NCI-H2196 treated with DMSO at 0.1 percent for 48 hours (cell line): Measurements from ENCODE around the gene JDP2.

Experiments used
- DNase-seq: peaks from one replicate; lab custom pipeline; 2025; ENCODE audit not compliant: unreplicated experiment; lab: John Stamatoyannopoulos, UW

JDP2 gene

DNA sequence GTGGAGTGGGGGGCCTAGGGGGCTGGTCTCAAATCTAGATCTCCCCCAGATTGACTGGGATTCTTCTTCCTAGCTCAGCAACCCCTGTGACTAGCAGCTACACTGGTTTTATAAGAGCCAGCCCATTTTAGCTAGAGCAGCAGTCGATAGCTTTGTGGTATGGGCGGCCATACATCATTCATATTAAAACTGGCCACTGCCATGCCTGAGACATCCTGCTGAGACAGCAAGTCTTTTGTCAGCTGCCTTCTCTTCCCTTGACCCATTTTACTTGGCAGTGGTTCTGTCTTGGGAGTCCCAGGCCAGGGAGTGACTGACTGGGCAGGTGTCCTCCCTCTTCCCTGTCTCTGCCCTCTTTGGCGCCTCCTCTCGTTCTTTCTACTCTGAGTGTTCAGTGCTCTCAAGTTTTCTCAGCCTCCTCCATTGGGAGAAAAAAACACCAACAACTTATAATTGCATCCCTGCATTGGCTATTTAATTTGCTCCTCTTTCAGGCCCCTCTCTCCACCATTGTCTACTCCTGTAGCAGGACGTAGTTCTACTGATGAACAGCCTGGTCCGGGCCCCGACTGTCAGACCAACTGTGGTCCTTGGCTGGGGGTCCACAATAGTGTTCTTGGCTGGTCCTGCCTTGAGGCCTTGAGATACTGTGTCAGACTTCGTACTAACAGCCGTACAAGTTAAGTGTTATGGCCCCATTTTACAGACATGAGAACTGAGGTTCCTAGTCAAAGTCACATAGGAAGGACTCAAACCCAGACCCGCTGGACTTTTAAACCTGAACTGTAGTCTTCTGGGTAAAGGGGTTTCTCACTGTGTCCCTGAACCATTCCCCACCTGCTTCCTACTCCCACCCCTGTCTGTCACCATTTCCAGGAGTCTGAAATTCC lies 18.3 kb upstream of the JDP2 start:
- no peak for DNase-seq

- no peak for DNase-seq
These were observed 16.6 kb upstream of the JDP2 start for GRCh38 chr14:75411214-75411540.

GRCh38 chr14:75413013-75413412 lies 14.8 kb upstream of the JDP2 start:
- DNase-seq, result no peak

GRCh38 chr14:75417674-75418073 lies 10.1 kb upstream of the JDP2 start:
- no peak for DNase-seq

GRCh38 chr14:75418850-75419768 lies 8.7 kb upstream of the JDP2 start:
- no peak for DNase-seq

DNA sequence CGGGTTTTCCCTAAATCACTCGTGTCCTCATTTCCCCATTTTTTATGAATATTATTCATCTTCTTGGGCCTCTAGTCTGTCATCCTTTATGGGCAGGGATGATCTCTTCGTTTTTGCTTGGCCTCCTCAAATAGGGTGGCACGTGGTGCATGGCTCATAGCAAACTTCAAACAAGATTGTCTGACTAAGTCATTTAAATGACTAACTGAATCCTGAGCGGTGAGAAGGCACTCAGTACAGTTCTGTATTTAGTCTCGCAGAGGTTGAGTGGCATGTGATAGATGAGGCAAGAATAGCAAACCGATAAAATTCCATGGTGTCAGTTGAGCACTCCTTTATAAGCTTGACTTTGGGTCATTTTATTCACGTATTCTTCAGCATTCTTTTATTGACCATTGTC lies 5.7 kb upstream of the JDP2 start:
- no peak for DNase-seq

GRCh38 chr14:75424496-75424895 lies 3.3 kb upstream of the JDP2 start:
- no peak for DNase-seq

DNA sequence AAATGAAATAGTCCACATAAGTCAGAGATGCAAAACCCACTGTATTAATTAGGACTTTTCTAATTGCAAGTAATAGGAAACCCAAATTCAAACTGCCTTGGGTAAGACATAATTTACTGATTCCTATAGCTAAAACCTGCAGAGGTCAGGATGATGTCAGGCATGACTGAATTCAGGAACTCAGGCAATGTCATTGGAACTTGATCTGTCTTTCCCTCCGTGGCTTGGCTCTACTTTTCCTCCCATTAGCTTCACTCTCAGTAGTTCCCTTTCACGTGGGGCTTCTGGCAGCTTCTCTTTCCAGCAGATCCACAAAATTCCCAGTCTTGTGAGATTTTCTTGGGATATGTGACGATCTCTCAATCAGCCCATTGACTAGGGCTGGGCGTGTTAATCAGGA lies 2.4 kb upstream of the JDP2 start:
- no peak for DNase-seq

DNA sequence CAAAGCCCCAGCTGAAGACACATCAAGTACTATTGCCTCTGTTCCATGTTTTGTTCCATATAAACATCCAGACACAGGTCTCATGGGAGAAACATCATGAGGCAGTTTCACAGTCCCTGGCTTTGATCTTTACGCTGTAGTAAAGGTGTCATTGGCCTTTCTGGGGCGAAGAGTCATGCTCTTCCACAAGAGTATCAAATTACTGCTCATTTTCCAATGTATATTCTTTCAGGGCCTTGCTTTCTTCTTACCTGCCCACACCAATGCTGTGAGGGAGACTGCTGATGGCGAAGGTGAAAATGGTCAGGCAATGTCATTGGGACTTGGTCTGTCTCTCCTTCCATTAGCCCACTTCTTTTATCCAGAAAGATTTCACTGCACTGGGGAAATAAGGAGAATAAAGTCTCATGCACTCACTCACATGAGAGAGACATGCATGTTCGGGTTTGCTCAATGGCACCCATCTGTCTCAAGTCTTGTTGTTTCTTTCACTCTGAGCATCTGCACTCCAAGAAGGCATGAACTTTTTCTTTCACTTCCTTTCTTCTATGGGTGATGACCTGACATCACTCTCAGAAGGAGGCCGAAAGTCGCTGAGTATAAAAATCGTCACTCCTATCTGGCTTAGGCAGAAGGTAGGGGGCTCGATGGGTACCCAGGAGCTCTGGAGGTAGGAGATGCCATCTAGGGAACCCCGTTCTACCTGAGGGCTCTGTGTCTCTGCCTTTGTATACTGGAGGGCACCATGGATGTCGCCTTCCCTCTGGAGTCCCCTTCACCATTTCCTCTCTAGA lies 1.3 kb upstream of the JDP2 start:
- no peak for DNase-seq

GRCh38 chr14:75427126-75427481 lies 718 bp upstream of the JDP2 start:
- DNase-seq, result no peak

DNA sequence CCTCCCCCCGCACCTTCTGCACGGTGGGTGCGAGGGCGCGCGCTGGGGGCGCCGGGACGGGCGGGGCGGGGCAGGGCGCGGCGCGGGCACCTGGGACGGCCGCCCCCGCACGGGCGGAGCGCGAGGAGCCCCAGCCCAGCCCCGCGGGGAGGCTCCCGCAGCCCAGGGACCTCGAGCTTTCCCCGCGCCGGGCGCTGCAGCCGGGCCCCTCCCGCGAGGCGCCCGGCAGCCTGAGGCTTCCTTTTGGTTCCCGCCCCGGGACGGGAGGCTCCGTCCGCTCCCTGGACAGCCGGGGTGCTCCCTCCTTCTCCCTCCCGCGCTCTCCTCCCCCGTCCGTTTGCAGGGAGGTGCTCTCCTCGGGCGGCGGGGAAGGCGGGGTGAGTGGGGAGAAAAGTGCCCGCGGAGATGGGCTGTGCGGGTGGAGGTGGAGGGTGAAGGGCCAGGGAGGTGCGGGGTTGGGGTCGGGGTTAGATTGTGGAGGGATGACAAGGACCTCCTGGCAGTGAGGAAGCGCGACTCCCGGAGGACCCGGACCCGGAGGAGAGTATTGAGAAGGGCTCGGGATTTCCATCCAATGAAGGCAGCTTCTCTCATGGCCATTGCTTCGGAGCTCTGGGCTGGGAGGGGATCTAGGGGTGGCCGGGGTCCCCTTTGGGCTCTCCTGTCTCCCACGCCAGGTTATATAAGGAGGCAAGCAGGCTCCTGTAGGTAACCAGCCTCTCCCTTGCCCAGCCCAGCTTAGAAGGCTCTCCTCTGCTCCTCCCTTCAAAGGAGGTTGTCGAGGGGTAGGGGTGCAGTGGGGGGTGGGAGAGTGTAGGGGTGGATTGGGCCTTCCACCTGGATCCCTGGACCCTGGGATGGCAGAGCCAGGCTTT lies 645 bp downstream of the JDP2 start:
- no peak for DNase-seq

DNA sequence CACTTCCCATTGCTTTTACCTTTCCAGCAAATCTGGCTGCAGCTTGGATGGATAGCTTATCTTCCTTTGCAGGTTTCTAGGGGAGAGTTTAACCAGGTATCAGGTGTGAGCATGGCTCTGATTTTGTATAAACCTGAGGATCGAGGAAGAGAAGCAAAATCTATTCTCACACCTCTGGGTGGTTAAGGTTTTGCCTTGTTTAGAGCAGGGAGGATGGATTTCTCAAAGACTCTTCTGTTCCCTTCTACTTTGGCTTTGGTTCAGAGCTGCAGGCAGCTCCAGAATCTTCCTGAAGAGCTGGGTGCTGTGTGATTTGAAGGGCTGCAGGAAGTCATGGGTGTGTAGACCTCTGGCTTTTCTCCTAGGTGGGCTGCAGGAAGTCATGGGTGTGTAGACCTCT lies 1.7 kb downstream of the JDP2 start:
- no peak for DNase-seq

DNA sequence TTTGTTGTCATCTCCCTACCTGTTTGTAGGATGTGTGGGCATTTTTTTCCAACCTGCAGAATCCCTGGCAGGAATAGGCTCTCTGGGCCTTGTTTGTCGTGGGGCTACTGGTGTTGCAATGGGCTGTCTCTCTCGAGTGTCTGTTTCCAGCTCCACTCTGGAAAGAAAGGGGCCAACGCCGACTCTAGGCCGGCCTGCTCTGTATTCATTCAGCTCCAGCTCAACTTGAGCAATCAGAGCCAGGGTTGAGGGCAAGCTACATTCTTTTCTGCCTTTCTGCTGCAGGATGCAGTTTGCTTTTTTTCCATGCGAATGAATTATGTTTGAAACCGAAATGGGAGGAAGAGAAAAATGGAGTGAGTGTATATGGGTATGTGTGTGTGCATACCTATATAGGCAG lies 2.3 kb downstream of the JDP2 start:
- no peak for DNase-seq

- no peak for DNase-seq
These were observed 2.7 kb downstream of the JDP2 start for GRCh38 chr14:75430526-75430925.

DNA sequence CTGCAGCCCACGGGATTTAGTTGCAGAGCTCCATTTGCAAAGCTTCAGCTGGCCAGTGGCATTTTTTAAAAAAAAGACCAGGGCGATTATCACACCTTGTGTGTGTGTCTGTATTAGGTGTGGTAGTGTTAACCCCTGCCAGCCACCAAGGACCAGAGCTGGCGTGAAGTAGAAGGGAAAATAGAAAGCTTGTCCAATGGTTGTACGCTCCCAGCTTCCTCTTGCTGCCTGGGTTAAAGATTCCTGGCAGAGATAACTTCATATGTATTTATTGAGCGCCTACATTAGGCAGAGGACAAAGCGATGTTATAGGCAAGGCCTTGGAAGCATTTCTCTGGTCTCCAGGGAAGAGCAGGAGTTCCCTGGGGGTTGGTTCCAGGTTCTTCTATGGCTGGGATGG lies 3.2 kb downstream of the JDP2 start:
- DNase-seq, result no peak

GRCh38 chr14:75431827-75432226 lies 4.0 kb downstream of the JDP2 start:
- DNase-seq, result no peak

DNA sequence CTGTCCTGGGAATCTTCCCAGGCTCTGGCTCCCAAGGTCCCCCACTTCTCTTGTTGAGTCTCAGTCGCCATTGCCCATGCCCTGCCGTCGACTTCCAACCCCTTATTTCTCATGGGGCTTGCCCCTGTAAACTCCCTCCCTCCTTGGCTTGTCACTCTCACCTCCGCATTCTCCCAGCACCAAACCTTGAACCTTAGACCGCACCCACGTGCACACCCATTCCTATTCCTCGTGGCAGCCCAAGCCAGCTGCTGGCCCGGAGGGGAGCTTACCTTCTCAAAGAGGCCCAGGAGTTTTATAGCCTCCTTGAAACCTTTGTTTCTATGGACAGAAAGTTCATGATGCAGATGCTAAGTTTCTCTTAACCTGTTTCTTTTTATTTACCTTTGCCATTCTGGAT lies 4.6 kb downstream of the JDP2 start:
- no peak for DNase-seq

- DNase-seq, result no peak
These were observed 5.8 kb downstream of the JDP2 start for GRCh38 chr14:75433631-75434071.

DNA sequence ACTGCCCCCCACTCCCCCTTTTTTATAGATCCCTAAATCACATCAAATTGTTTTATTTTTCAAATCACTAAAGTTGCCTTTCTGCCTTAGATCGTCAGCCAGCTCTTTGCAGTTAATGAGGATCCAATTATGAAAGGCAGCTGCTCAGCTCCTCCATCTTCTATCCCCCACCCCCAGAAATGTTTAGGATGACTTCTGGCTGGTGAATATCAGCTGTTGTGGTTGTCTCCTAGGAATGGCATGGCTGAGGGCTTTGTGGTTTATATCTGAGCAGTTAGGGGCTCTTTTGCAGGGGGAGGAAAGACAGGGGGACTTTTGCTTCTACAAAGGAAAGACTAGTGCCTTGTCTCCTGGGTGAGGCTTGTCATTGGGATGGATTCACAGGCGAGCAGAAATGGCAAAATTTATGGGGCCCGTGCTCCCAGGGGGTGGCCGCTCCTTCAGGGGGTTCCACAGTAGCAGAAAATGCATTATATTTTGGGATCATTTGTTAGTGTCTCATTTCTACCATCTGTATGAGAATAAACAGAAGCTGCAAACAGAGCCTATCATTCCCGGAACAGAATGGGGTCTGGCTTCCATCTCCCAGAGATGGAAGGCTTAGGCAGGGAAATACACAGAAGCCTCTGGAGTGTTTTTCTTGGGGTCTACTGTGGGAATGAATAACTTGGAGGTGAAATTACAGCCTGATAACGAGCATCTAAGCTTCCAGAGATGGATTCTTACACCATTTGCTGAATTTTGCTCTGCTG lies 6.5 kb downstream of the JDP2 start:
- DNase-seq, result no peak

- no peak for DNase-seq
These were observed 7.0 kb downstream of the JDP2 start for GRCh38 chr14:75434890-75435248.
